Measurements from ENCODE around the gene F7.
"Not testable (repeated sequence)": the region's sequence is repeated elsewhere in the genome, so short reads cannot be mapped to it uniquely, and the experiment has no call there.

Gene F7

DNA sequence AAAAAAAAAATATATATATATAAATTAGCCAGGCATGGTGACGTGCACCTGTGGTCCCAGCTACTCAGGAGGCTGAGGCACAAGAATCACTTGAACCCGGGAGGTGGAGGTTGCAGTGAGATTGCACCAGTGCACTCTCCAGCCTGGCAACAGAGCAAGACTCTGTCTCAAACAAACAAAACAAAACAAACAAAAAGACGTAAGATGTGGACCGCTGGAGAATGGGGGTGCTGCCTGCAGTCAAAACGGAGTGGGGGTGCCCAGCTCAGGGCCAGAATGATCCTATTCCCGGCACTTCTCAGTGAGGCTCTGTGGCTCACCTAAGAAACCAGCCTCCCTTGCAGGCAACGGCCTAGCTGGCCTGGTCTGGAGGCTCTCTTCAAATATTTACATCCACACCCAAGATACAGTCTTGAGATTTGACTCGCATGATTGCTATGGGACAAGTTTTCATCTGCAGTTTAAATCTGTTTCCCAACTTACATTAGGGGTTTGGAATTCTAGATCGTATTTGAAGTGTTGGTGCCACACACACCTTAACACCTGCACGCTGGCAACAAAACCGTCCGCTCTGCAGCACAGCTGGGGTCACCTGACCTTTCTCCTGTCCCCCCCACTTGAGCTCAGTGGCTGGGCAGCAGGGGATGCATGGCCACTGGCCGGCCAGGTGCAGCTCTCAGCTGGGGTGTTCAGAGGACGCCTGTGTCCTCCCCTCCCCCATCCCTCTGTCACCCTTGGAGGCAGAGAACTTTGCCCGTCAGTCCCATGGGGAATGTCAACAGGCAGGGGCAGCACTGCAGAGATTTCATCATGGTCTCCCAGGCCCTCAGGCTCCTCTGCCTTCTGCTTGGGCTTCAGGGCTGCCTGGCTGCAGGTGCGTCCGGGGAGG, at the start of gene F7:
Gene F7, plus strand, starts transcription at position 760 of the 889 bp plus-strand sequence. Its CDS starts 51 bp downstream, at position 811.
- no peak for DNase-seq

DNA sequence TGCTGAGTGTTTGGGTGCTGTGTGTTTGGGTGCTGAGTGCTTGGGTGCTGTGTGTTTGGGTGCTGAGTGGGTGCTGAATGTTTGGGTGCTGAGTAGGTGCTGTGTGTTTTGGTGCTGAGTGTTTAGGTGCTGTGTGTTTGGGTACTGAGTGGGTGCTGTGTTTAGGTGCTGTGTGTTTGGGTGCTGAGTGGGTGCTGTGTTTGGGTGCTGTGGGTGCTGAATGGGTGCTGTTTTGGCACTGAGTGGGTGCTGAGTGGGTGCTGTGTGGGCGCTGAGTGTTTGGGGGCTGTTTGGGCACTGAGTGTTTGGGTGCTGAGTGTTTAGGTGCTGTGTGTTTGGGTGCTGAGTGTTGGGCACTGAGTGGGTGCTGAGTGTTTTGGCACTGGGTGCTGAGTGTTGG, 48.5 kb upstream of the F7 start:
- no peak for DNase-seq

DNA sequence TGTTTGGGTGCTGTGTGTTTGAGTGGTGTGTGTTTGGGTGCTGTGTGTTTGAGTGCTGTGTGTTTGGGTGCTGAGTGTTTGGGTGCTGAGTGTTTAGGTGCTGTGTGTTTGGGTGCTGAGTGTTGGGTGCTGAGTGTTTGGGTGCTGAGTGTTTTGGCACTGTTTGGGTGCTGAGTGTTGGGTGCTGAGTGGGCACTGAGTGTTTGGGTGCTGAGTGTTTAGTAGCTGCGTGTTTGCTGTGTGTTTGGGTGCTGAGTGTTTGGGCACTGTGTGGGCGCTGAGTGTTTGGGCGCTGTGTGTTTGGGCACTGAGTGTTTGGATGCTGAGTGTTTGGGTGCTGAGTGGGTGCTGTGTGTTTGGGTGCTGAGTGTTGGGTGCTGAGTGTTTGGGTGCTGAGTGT, 48.0 kb upstream of the F7 start:
- not testable (repeated sequence) for DNase-seq

DNA sequence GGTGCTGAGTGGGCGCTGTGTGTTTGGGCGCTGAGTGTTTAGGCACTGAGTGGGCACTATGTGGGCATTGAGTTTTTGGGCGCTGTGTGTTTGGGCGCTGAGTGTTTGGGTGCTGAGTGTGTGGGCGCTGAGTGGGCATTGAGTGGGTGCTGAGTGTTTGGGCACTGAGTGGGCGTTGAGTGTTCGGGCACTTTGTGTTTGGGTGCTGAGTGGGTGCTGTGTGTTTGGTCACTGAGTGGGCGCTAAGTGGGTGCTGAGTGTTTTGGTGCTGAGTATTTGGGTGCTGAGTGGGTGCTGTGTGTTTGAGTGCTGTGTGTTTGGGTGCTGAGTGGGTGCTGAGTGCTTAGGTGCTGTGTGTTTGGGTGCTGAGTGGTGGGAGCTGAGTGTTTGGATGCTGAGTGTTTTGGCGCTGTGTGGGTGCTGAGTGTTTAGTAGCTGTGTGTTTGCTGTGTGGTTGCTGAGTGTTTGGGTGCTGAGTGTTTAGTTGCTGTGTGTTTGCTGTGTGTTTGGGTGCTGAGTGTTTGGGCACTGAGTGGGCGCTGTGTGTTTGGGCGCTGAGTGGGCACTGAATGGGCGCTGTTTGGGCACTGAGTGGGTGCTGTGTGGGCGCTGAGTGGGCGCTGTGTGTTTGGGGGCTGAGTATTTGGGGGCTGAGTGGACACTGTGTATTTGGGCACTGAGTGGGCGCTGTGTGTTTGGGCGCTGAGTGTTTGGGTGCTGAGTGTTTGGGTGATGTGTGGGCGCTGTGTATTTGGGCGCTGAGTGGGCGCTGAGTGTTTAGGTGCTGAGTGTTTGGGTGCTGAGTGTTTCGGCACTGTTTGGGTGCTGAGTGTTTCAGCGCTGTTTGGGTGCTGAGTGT, 47.2 kb upstream of the F7 start:
- no peak for DNase-seq

DNA sequence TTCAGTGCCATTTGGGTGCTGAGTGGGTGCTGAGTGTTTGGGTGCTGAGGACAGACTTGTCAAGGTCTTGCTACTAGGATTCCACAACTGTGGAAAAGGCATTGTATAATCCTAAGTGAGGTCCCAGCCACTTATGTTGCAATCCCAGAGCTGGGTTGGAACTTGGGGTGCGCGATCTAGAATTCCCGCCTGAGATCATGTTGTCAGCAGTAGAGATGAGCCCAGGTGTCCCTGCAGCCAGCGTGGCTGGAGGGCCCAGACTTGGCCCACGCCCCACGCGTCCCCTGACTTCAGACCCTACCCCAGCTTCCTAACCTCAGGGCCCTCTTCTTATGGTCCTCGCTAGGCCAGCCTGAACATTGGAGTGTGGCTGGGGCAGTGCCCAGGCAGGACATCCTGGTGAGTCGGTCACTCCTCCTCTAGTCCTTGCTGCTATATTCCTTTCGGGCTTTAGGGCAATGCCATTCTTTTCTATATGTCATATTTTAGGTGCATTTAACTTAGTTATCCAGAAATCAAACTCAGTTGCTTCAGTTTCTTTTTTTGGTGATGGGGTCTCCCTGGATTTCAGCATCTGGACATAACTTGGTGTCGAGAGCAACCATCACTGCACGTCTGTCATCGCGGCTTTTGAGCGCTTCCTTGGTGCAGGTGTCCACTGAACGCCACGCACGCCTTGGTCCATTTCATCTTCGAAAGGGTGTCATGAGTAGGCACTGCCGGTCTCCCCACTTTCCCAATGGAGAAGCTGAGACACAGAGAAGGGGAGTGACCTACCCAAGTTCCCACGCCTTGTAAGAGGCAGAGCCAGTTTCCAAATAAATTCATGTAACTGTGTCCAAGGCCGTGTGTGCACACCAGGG, 46.4 kb upstream of the F7 start:
- no peak for DNase-seq

DNA sequence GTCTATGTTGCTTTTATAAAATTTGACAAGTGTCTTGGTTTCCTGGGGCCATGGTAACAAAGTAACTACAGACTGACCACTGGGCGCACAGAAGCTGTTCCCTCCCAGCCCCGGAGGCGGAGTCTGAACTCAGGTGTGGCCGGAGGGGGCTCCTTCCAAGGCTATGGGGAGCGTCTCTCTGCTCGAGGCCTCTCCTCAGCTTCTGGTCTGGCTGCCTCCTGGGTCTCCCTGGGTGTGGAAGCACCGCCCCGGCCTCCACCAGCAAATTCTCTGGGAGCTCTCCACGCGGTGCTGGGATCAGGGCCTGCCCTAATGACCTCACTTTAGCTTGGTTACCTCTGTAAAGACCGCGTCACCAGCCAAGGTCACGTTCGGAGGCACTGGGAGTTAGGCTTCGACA, 45.7 kb upstream of the F7 start:
- DNase-seq = no peak

DNA sequence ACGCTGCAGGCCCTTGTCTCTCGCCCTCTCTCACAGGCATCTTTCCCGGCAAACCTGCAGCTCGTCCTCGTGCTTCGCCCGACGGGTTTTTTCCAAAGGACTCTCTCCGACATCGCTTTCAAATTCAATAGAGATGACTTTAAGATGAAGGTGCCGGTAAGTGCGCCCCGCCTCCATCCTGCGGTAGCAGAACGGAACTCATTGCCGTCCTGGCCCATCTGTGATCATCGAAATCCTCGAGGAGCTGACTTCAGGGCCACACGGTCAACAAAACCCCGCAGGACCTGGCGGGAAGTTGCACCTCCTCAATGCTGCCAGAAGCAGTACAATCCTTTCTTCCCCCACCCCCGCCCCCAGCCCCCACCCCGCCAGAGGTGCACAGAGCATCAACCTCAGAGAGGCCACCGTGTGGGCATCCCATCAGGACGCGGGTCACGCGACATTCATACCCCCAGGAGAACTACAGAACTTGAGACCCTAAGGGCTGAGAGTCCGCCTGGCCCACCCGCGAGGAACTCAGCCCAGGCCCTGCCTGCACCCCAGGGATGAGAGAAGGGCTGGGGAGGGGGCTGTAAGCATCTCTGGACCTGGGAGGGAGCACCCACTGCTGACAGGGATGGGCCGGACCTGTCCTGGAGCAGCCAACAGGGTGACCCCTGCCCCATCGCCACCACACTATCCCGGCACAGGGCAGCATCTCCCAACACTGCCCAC, 44.9 kb upstream of the F7 start:
- no peak for DNase-seq

DNA sequence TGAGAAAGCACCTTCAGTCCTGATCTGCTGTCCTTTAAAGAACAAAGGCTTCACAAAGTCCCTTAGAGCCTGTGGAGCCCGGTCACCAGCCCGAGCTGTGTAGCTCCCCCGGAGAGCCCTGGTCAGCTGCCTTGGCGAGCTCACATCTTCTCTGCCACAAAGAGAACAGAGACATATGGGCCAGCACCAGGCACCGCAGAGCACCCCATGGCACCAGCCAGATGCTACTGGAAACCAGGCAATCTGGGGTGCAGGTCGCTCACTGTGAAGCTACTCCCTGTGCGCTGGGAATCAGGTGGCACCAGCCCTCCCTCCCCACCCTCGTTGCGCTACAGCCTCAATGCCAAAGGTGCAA, 44.3 kb upstream of the F7 start:
- no peak for DNase-seq

DNA sequence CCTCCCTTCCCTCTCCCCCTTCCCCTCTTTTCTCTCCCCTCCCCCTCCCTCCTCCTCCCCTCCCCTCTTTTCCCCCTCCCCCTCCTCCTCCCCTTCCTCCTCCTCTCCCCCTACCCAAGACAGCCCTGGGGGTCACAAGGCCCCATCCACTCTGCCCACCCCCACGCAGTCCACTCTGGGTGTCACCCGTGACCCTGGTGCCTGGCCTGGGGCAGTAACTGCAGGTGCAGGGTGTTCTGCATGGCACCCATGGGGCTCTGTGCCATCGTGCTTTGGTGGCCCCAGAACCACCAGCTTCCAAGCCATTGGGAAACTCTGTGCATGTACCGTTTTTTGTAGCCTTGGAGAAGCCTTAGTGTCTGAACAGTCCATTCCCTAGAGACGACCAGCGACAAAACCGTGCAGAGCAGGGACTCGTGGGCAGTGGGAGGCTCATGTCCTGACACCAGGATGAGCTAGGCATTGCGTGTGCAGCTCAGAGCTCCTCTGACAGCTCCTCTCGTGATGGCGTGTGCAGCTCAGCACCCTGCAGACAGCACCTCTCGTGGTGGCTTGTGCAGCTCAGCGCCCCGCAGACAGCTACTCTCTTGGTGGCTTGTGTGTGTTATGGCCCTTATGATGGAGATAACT, 43.7 kb upstream of the F7 start:
- no peak for DNase-seq

DNA sequence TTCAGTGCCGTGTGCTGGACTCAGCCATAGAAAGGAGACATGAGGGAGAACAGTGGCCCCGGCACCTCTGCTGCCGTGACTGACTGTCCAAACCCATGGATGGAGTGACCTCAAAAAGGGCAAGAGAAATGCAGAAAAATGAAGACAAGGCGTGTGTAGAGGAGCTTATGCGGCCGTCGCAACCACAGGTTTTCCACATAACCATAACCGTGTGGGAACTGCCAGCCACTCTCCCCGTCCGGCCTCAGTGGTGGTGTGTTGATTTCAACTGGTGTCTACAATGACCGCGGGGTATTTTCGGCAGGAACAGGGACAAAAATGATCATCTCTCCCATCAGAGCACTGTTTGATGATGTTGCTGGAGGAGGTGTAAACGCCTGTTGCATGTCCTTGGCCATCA, 42.9 kb upstream of the F7 start:
- no peak for DNase-seq

DNA sequence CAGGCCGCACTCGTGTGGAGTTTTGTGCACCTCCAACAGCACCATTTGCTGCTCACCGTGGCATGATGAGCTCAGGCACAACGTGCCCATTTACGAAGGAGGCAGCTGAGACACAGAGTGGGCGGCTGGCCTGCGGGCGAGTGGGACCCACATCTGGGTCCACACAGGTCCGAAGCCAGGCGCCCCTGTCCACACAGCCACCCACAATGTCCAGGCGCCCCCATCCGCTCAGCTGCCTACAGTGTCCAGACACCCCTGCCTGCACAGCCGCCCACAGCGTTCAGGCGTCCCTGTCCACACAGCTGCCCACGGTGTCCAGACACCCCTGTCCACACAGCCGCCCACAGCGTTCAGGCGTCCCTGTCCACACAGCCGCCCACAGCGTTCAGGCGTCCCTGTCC, 42.5 kb upstream of the F7 start:
- no peak for DNase-seq

DNA sequence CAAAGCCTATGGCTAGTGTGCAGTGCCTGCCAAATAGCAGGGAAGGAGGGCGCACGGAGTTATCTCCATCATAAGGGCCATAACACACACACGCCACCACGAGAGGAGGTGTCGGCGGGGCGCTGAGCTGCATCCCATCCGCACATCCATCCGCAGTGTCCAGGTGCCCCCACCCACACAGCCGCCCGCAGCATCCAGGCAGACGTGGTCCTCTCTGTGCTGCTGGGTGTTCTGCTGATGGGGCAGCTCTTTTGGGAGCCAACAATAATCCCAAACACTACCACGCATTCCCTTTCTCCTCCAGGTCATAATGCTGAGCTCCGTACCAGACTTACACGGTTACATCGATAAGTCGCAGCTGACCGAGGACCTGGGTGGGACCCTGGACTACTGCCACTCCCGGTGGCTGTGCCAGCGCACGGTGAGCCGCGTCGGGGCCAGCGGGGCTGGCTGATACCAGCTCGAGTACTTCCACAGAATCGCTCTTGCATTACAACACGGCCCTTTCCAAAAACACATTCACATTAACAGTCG, 41.5 kb upstream of the F7 start:
- DNase-seq = no peak

DNA sequence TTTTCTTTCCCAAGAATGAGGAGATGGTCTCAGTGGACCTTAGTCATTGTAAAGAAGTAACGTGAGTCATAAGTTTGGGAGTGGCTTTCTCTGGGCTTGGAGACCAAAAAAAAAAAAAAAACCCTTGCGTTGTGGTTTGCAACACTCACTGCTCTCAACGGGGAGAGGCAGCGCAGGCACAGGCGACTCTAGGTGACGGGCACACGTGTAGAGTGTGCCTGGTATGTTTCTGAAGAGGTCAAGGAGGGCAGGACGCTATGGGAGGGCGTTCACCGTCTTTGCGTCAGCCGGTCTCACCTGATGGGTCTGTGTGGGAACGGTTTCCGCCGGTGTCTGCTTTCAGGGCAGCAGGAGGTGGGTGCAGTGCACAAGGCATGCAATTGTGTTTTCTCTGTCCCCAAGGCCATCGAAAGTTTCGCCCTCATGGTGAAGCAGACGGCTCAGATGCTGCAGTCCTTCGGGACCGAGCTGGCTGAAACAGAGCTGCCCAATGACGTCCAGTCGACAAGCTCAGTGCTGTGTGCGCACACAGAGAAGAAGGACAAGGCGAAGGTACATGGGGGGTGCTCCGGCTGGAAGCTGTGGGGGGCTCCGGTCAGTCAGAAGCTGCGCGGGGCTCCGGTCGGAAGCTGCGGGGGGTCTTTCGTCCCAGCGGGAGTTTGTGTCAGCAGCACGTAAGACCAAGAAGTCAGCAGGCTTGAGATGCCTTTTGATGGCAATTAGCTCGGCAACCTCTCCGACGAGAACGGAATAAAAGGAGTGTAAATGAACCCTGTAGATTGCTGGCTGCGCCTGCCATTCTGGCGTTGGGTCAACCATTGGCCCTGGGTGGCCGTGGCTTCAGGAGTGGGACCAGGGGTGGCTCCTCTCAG, 40.8 kb upstream of the F7 start:
- DNase-seq = no peak

DNA sequence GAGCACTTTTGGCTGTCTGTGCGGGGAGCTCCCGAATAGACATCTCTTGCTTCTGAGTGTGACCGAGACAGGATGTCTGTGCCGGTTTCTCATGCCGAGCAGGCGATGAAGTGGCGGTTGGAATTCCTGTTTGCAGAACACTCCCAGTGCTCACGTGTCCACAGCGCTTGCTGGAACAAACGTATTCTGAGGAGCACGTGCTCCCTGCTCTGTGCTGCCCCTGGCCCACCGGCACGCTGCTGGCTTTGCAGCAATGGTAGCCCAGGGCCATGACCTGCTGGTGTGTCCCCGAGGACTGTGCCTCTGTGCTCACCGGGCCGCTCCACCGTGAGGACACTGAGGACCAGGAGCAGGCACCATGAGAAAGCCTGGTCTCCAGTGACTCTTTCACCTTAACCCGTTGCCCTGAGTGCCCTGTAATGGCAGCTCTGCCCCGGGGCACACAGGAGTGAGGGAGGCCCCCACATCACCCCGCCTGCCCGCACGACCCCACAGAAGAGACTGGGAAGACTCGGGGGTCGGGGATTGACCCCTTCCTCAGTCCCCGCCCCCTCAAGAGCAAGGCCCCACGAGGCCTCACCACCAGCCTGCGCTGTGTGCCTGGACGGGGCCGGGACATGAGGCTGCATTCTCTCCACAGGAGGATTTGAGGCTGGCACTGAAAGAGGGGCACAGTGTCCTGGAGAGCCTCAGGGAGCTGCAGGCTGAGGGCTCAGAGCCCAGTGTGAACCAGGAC, 40.0 kb upstream of the F7 start:
- DNase-seq = no peak

DNA sequence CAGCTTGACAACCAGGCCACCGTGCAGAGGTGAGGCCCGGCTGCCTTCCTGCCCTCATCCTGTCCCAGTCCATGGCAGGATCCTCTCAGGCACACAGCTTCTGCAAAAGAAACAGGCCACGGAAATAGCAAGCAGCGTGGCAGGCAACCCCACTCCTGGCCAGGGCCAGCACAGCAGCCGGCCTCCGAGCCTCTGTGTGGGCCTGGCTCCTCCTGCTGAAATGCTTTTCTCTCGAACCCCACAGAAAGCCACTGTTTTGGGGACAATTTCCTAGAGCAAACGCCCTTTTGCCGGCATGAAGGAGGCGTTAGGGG, 39.5 kb upstream of the F7 start:
- DNase-seq = no peak

DNA sequence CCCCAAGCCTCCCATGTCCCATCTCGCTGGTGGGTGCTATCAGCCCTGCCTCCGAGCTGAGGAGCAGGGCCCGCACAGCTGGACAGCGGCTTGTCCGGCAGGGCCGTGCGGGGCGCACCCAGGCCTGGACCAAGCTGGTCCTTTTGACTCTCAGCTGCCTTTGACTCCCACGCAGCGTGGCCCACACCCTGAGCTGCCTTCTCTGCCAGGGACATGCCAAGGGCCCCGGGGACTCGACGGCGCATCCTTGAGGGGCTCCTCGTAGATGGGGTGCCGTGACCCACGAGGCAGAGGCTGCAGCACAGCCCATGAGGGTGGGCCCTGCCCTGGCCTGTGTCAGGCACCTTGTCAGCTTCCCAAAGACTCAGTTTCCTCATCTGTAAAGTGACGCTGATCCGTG, 38.8 kb upstream of the F7 start:
- no peak for DNase-seq

DNA sequence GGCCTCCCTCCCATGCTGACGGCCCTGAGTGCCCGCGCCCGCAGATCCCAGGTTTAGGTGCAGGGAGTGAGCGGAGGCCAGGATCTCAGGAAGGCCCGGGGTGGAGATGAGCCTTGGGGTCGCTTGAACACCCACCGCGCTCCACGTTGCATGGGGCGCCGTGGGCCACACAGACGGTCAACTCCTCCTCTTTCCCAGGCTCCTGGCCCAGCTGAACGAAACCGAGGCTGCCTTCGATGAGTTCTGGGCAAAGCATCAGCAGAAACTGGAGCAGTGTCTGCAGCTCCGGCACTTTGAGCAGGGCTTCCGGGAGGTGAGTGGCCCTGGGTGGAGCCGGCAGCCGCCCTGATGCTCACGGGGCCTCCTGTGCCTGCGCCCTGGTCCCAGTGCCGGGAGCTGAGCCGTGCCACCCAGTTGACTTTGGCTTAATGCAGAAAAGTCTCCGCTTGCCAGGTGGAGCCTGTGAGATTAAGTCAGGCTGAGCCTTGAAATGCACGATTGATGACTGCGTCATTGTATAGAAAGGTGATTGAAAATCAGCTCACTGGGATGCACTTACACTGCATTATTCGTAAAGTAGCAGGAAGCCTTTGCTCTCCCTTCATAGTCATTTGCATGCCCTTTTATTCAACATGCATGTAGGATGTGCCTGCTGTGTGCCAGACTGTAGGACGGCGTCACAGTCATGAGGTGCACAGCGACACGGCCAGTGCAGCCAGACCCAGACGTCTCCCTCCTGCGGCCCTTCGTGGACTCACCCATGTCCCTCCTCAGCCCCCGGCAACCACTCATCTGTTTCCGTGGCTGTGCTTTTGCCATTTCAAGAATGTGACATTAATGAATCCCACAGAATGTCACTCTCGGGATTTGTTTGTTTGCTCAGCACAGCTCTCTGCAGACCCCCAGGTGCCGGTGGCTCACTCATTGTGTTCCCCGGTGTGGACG, 35.5 kb upstream of the F7 start:
- DNase-seq = no peak

DNA sequence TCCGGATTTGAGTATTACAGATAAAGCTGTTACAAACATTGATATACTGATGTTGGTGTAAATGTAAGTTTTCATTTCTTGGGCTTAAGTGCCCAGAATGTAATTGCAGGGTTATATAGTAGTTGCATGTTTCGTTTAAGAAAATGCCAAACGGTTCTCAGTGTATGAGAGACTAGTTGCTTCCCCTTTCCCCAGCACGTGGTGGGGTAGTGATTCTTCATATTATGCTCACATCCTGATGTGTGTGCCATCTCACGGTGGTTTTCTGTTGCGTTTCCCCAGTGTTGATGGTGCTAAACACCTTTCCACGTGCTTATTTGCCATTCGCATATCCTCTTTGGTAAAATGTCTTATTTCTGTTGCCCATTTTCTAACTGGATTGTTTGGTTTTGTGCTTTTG, 34.7 kb upstream of the F7 start:
- no peak for DNase-seq

DNA sequence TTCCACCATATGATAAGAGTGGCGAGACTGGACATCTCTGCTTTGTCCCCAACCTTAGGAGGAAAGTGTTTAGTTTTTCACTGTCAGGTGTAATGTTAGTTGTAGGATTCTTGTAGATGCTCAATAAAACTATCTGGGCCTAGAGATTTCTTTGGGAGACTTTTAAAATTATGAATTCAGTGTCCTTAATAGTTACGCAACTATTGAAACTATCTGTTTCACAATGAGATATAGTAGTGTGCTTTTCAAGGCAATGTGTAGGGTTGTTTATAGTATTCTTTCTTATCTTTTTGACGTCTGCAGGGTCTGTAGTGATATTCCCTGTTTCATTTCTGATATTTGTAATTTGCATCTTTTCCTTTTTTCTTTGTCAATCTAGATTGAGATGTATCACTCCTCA, 33.2 kb upstream of the F7 start:
- no peak for DNase-seq

Data from NCI-H1105 (cell line).